SK-N-MC (cell line): ENCODE measurements around the gene CARS1.

Experiments used
- DNase-seq: peaks from one replicate; pipeline ENCODE4 v3.0.0-alpha.2; 2011; ENCODE audit warnings: low read depth, low spot score
- H3K27ac ChIP-seq: fragments of 200-600 bp; sonication (generic); 2 replicates; pipeline ENCODE4 v1.5.1; 2016; ENCODE audit warnings: mixed run types
- H3K36me3 ChIP-seq: fragments of 200-600 bp; sonication (generic); 2 replicates; pipeline ENCODE4 v1.6.1; 2017; ENCODE audit warnings: antibody characterized with exemption, low read length, mixed read lengths; ENCODE audit not compliant: insufficient read depth
- H3K4me3 ChIP-seq: fragments of 200-600 bp; sonication (generic); 2 replicates; pipeline ENCODE4 v1.5.1; 2016
- H3K9ac ChIP-seq: fragments of 200-600 bp; sonication (generic); 2 replicates; pipeline ENCODE4 v1.8.0; 2017; ENCODE audit warnings: mixed run types, mixed read lengths; ENCODE audit not compliant: insufficient read length
- H3K9me3 ChIP-seq: fragments of 200-600 bp; sonication (generic); 2 replicates; pipeline ENCODE4 v1.6.1; 2017; ENCODE audit warnings: low read depth, mild to moderate bottlenecking, antibody characterized with exemption, low read length, moderate library complexity, mixed read lengths
- EZH2 ChIP-seq: fragments of 200-600 bp; sonication (generic); IDR thresholded peaks from one replicate; pipeline ENCODE4 v1.6.1; 2017; ENCODE audit warnings: antibody characterized with exemption
- FOXP2 ChIP-seq: optimal IDR thresholded peaks from 2 replicates; pipeline ENCODE3; 2011; ENCODE audit warnings: mild to moderate bottlenecking, moderate library complexity; ENCODE audit not compliant: insufficient read depth; ENCODE audit errors: extremely low read length, control extremely low read depth
- POLR2AphosphoS5 ChIP-seq: IDR thresholded peaks from 2 replicates; pipeline ENCODE4 v1.6.1; 2012; ENCODE audit warnings: mild to moderate bottlenecking, low read depth, low read length, borderline replicate concordance

CARS1 gene

DNA sequence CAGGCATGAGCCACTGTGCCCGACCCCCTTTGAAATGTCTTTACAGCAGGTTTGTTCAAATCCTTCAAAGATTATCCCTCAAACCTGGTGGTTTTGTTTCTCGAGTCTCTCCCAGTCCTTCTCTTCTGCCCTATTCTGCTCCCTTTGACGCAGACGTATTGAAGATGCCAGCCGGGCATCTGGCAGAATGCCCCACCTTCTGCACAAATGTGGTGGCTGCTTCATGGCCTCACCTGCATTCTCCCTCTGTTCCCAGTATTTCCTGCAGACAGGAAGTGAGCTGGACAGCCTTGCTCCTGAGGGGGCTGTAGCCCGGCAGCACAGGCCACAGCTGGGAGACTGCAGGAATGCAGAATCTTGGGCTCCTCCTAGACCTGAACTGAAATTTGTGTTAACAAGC is 60.2 kb downstream of the CARS1 start:
- no peak for TF ChIP-seq FOXP2
- TF ChIP-seq EZH2 = no peak
- no peak for TF ChIP-seq POLR2AphosphoS5
- H3K36me3 ChIP-seq = peaks cover 20% of the 10 kb centered on the region
- no peak for DNase-seq
- no peaks in the 10 kb centered on the region for H3K9me3 ChIP-seq
- no peak overlapping the region for H3K27ac ChIP-seq
- no peak overlapping the region for H3K9ac ChIP-seq
- H3K4me3 ChIP-seq = no peak overlapping the region

DNA sequence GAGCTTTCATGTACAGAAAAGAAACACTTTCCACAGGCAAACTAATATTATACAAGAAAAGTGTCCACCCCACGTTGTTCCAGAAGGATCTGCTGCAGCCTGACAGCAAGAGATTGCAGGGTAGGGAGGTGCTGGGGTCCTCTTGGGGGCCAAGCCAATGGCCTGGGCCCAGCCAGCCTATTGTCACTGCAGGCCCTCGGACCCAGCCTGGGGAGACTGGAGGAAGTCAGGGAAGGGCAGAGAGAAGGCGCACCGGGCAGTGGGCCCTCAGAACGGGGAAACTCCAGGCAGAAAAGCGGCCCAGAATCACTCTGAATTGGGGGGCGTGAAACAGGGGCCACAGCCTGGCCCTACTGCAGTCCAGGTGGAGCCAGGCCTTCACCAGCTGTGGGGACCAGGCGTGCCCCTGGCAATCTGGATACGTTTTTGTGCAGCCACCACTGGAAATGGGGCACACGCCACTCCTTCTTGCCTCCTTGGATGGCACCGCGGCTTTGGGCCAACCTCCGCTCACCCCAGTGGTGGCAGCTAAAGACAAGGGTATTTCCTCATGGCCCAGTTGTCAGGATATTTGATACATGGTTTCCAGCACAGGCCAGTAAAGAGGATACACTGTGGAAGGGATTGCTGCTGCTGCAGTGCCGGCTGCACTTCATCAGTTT is 61.2 kb downstream of the CARS1 start:
- DNase-seq = no peak
- Histone ChIP-seq H3K27ac (peak overlapping the region; percentile 70), H3K9me3 (no peaks in the 10 kb centered on the region), H3K4me3 (no peak overlapping the region), H3K9ac (no peak overlapping the region), H3K36me3 (peaks cover 10% of the 10 kb centered on the region)
- TF ChIP-seq POLR2AphosphoS5 = no peak
- no peak for TF ChIP-seq EZH2
- no peak for TF ChIP-seq FOXP2

DNA sequence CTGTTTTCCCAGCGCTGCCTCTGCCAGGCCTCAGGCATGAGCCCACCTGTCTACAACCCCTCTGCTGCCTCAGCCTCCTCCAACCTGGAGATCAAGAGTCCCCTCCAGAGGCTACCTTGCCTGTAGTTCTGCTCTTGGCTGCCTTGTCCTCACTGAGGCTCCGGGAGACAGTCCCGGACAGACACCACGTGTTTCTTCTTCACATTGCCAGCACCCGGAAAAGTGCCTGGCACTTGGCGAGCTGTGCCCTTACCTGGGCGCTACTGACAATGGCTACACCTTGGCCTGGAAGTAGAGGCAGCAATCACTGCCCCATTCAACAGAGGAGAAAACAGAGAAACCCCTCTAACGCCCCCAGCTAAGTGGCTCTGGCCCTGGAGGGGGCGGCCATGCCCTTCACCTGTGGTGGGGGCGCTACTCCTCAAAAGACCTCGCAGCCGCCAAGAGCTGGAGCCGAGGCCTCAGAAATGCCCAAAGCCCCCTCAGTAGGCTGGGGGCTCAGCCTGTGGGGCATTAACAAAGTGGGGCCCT is 62.1 kb downstream of the CARS1 start:
- no peak overlapping the region for H3K9ac ChIP-seq
- no peak for DNase-seq
- no peak overlapping the region for H3K4me3 ChIP-seq
- no peak overlapping the region for H3K27ac ChIP-seq
- H3K9me3 ChIP-seq = no peaks in the 10 kb centered on the region
- TF ChIP-seq EZH2 (no peak), POLR2AphosphoS5 (no peak), FOXP2 (no peak)
- peaks cover 2% of the 10 kb centered on the region for H3K36me3 ChIP-seq

DNA sequence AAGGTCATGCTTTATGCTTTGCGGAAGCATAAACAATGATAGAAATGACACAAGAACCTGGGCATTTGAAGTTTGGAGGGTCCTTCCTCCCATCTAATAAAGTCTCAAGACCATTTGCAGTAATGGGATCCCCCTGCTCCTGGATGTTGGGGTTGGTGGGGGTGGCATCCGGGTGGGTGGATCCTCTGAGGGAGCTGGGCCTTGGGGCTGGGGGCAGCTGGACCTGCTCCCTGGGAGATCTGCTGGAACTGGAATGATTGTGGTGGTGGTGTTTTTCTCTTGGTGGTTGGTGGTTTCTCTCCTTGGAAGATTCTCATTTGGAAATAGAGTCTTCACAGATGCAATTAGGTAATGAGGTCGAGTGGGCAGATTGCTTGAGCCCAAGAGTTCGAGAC is 62.9 kb downstream of the CARS1 start:
- Histone ChIP-seq H3K4me3 (no peak overlapping the region), H3K9ac (no peak overlapping the region), H3K9me3 (no peaks in the 10 kb centered on the region), H3K36me3 (peaks cover 1% of the 10 kb centered on the region), H3K27ac (no peak overlapping the region)
- no peak for TF ChIP-seq POLR2AphosphoS5
- no peak for TF ChIP-seq EZH2
- TF ChIP-seq FOXP2 = no peak
- DNase-seq = no peak

GRCh38 chr11:2992997-2993325 is 64.3 kb downstream of the CARS1 start:
- peak overlapping the region; percentile 68; the same call in 1 of the 2 replicates for H3K27ac ChIP-seq
- H3K36me3 ChIP-seq = peaks cover 9% of the 10 kb centered on the region
- DNase-seq = no peak
- H3K9me3 ChIP-seq = no peaks in the 10 kb centered on the region
- peak overlapping the region; percentile 98 for H3K4me3 ChIP-seq
- TF ChIP-seq POLR2AphosphoS5 (no peak), FOXP2 (no peak), EZH2 (no peak)
- peak overlapping the region; percentile 99 for H3K9ac ChIP-seq

- H3K36me3 ChIP-seq = peaks cover 14% of the 10 kb centered on the region
- H3K4me3 ChIP-seq = peak within 1 kb of the TSS; percentile 98
- no peaks in the 10 kb centered on the region for H3K9me3 ChIP-seq
- peak within 1 kb of the TSS; percentile 68; the same call in 1 of the 2 replicates for H3K27ac ChIP-seq
- DNase-seq = peak; percentile 89
- H3K9ac ChIP-seq = peak within 1 kb of the TSS; percentile 99
- TF ChIP-seq POLR2AphosphoS5 (peak; percentile 85), EZH2 (no peak)
Measured at GRCh38 chr11:2992234-2992996, 64.8 kb downstream of the CARS1 start, which contains the start of gene NAP1L4. Gene NAP1L4 (minus strand): TSS chr11:2992329. CDS start chr11:2979220, 13,109 bp downstream.

DNA sequence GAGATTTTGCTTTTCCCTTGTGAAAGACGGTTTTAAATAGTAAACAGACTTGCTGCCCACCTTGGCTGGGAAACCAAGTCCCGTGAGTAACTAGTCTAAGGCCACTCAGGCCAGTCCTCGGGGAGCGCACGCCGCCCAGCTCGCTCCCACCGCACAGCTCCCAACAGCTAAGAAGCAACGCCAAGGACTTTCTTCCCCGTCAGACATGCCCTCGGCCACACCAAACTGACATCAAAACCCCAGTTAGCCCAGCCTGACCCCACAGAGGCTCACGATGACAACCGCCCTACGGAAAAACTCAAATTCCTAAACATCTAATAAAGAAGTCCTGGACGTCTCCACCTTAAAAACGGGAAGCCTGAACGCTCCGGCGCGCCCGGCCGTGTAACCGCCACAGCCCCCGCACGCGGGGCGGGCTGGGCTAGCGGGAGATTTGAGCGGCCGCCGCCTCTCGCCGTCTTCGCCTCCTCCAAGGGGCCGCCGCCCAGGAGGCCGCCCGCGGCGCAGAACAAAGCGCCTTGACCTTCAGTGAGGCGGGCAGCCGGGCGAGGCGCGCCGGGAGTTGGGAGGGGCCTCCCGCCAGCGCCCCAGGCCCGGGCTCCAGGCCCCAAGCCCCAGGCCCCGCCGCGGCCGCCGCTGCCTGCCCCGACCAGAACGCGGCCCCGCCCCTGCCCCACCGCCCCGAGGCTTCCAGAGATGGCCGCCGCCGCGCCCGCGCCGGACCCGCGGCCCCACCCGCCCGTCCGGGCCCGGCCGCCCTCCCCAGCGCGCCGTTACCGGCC is 65.6 kb downstream of the CARS1 start:
- no peak for TF ChIP-seq EZH2
- no peak for DNase-seq
- H3K36me3 ChIP-seq = peaks cover 21% of the 10 kb centered on the region
- H3K27ac ChIP-seq = peak overlapping the region; percentile 57; the same call in 1 of the 2 replicates
- peak overlapping the region; percentile 98 for H3K4me3 ChIP-seq
- peak overlapping the region; percentile 99 for H3K9ac ChIP-seq
- no peaks in the 10 kb centered on the region for H3K9me3 ChIP-seq

DNA sequence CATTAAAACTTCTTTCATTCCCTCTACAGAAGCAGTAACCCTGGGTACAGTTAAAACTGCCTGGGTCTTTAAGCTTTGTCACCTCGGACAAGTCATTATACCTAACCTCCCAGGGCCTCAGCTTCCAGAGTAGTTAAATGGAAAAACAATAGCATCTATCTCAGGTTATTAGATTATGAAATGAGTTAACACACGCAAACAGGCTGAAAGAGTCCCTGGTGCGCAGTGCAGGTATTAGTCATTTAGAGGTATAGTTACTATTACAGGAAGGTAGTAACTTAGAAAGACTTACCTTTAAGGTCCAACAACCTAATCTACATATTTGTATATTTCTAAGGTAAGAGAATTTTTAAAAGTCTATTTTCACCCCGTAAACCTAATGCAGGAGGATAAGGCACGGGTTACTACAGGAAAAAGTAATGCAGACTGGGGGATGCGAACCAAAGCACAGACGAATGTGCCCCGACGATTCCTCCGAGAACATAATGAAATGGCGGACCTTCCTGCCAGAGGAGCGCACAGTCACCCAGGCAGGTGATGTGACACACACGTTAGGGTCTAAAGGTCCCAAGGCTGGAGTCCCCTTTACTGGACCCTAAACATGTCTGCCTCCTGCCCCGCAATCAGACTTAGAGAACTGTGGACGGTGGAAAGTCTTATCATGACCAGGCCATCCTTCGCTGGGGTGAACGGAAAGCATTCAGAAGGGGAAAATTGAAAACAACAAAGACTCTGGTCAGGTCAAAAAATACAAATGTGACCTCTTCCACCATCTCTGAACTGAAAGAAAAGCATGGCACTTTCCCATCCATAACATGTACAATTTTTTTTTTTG is 66.4 kb downstream of the CARS1 start:
- DNase-seq = no peak

More for the DNA sequence above, 66.4 kb downstream of the CARS1 start:
- Histone ChIP-seq H3K27ac (peak overlapping the region; percentile 57; the same call in 1 of the 2 replicates), H3K36me3 (peaks cover 24% of the 10 kb centered on the region), H3K4me3 (peak overlapping the region; percentile 98), H3K9me3 (no peaks in the 10 kb centered on the region), H3K9ac (peak overlapping the region; percentile 99)
- TF ChIP-seq EZH2 = no peak
- no peak for TF ChIP-seq POLR2AphosphoS5
- no peak for TF ChIP-seq FOXP2
